A172 (cell line): Measurements from ENCODE around the gene XCR1. TPM values are rescaled to one million over a fixed set of nuclear protein-coding genes. Genes with fewer than 3 reads are reported as not detected.
"Not testable (repeated sequence)": the region's sequence is repeated elsewhere in the genome, so short reads cannot be mapped to it uniquely, and the experiment has no call there.

Source experiments
- DNase-seq: peaks from one replicate; pipeline ENCODE4 v3.0.0-alpha.2; 2015; ENCODE audit warnings: low spot score
- total RNA-seq: library from RNA; depleted of rRNA; stranded (reverse); fragments of >200 nt; shearing (Covaris generic); gene quantifications from 2 replicates; pipeline ENCODE4 v1.2.3, GENCODE V29; 2014

XCR1 gene
- total RNA-seq, 1 experiment from 2014 or later, result not detected

GRCh38 chr3:46006238-46007032, 20.8 kb downstream of the XCR1 start:
- DNase-seq, result peak; percentile 30

- DNase-seq, result not testable (repeated sequence)
Measured at GRCh38 chr3:46003706-46004105, 23.6 kb downstream of the XCR1 start.

- no peak for DNase-seq
Measured at GRCh38 chr3:46001178-46001577, 26.1 kb downstream of the XCR1 start.

GRCh38 chr3:45997942-45998341, 29.3 kb downstream of the XCR1 start:
- no peak for DNase-seq

GRCh38 chr3:45997499-45997898, 29.8 kb downstream of the XCR1 start:
- DNase-seq, result not testable (repeated sequence)

GRCh38 chr3:45995236-45996192, 31.8 kb downstream of the XCR1 start, which contains the start of gene FYCO1:
Gene FYCO1 (minus strand): TSS chr3:45995824. CDS start chr3:45984910, 10,914 bp downstream.
- peak; percentile 73 for DNase-seq

GRCh38 chr3:45994419-45995235, 32.7 kb downstream of the XCR1 start:
- no peak for DNase-seq

GRCh38 chr3:45993421-45994027, 33.8 kb downstream of the XCR1 start:
- no peak for DNase-seq

GRCh38 chr3:45992821-45993221, 34.5 kb downstream of the XCR1 start:
- DNase-seq, result no peak

GRCh38 chr3:45992133-45992729, 35.1 kb downstream of the XCR1 start:
- DNase-seq, result no peak

- DNase-seq, result no peak
Measured at GRCh38 chr3:45991341-45991740, 35.9 kb downstream of the XCR1 start.

- DNase-seq, result no peak
Measured at GRCh38 chr3:45990181-45990580, 37.1 kb downstream of the XCR1 start.

- DNase-seq, result peak; percentile 62
Measured at GRCh38 chr3:45988804-45989203, 38.5 kb downstream of the XCR1 start.

- no peak for DNase-seq
Measured at GRCh38 chr3:45988362-45988761, 38.9 kb downstream of the XCR1 start.

- no peak for DNase-seq
Measured at GRCh38 chr3:45987368-45988291, 39.7 kb downstream of the XCR1 start.

- peak; percentile 79 for DNase-seq
Measured at GRCh38 chr3:45986303-45986982, 40.8 kb downstream of the XCR1 start.

- DNase-seq, result no peak
Measured at GRCh38 chr3:45985532-45986302, 41.6 kb downstream of the XCR1 start.
